Posterior vena cava (tissue), 2 donors: Measurements from ENCODE around the gene FXYD7. TPM values are rescaled to one million over a fixed set of nuclear protein-coding genes. Genes with fewer than 3 reads are reported as not detected.
"Not testable (repeated sequence)": the region's sequence is repeated elsewhere in the genome, so short reads cannot be mapped to it uniquely, and the experiment has no call there.

Experiments
- DNase-seq: peaks from one replicate; pipeline ENCODE4 v3.0.0-alpha.2; 2020; ENCODE audit warnings: low spot score
- intact Hi-C, 2 donors: fragments of 100-400 bp; cut with DNase I; formaldehyde crosslinking; loops; one replicate each; pipeline versions ENCODE4 v1.14.1 to v1.14.2; 2022 to 2023
- total RNA-seq, 2 donors: library from RNA; stranded (reverse); fragmentation: NEBNext Ultra II Directional; extraction: Animal tissue kit (Norgen Biotek cat#: 25700); gene quantifications; one replicate each; pipeline ENCODE4 v1.2.1, GENCODE V29; 2021
- donor health status: DM: yes; HTN: yes; CAD: no.
- donor health status: DM: yes; HTN: yes; CAD: no.

Gene FXYD7
- total RNA-seq, 2 donors from 2014 or later: 0.43 TPM; not detected in 1

- DNase-seq: peak; percentile 97
- intact Hi-C loops: no loop called here
Measured at GRCh38 chr19:35124098-35125060, 18.7 kb upstream of the FXYD7 start.

DNA sequence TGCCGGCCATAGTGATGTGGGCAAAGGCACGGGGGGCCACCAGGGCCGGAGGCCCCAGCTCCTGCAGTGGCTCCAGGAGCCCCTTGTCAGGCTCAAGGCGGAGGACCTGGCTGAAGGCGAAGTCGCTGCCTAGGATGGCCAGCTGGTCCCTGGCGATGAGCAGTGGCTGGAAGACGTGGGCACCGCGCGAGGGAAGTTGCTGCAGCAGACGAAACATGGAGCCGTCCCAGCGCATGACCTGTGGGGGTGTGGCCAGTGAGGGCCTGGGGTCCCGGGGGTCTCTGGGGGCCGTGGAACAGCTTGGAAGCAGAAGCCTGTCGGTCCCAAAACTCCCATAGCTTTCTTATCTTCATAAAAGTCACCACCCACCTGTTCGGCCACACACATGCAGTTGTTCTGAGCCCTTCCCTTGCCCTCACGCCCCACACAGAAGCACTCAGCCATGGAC lies 17.8 kb upstream of the FXYD7 start:
- intact Hi-C loops: no loop called here
- DNase-seq: no peak

GRCh38 chr19:35125749-35126623 lies 17.1 kb upstream of the FXYD7 start:
- intact Hi-C loops: no loop called here
- no peak for DNase-seq

DNA sequence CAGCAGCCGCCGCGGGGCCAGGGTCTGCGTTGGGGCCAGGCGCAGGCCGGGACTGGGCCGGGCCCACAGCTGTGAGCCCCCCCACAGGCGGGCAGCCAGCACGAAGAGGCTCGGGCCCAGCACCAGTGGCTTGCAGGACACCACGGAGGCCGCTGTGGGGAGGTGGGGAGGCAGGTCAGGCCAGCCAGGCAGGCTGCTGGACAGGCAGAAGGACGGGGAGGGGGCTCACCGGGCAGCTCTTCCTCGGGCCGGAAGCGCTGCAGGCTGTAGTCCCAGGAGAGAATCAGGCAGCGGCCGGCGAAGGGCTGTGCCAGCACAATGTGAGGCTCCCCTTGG lies 16.5 kb upstream of the FXYD7 start:
- intact Hi-C loops: no loop called here
- DNase-seq: no peak

DNA sequence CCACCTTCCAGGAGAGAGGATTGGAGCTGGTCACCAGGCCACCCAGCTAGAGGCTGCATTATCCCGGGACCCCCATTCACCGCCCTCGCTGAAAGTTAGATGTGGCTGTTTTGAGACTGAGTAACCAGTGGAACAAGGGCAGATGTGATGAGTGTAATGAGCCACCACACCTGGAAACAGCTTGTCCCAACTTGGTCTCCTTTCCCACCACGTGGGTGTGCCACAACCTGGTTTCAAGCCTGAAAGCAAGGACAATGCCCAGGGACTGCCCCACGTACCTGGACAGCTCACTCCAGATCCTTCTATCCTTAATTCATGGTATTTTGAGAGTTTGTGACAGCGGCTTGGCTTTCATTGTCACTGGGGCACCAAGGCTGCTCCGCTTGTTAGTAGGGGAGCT lies 15.2 kb upstream of the FXYD7 start:
- DNase-seq: no peak
- intact Hi-C loops: no loop called here

DNA sequence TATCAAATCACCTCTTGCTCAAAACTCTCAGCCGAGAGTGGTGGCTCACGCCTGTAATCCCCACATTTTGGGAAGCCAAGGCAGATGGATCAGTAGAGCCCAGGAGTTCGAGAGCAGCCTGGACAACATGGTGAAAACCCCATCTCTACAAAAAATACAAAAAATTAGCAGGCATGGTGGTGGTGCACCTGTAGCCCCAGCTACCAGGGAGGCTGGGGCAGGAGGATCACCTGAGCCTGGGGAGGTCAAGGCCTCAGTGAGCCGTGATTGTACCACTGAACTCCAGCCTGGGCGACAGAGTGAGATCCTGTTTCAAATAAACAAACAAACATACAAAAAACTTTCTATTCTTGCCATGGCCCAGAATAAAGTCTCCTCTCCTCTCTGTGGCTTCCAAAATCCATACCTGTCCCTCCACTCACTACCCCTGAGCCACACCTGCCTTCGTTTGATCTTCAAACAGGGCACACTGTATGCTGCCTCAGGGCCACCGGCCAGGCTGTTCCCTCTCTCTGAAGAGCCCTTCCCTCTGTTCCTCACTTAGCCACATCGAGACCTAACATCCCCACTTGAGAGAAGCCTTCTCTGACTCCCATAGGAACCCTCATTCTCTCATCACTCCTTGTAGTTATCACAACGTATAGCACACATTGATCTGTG lies 14.5 kb upstream of the FXYD7 start:
- intact Hi-C loops: no loop called here
- DNase-seq: no peak

DNA sequence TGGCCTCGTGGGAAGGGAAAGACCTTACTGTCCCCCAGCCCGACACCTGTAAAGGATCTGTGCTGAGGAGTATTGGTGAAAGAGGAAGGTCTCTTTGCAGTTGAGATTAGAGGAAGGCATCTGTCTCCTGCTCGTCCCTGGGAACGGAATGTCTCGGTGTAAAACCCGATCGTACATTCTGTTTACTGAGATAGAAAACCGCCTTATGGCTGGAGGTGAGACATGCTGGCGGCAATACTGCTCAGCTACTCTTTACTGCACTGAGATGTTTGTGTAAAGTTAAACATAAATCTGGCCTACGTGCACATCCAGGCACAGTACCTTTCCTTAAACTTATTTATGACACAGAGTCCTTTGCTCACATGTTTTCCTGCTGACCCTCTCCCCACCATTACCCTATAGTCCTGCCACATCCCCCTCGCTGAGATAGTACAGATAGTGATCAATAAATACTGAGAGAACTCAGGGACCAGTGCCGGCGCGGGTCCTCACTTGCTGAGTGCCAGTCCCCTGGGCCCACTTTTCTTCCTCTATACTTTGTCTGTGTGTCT lies 13.3 kb upstream of the FXYD7 start:
- DNase-seq, intact Hi-C loops: not testable (repeated sequence)

DNA sequence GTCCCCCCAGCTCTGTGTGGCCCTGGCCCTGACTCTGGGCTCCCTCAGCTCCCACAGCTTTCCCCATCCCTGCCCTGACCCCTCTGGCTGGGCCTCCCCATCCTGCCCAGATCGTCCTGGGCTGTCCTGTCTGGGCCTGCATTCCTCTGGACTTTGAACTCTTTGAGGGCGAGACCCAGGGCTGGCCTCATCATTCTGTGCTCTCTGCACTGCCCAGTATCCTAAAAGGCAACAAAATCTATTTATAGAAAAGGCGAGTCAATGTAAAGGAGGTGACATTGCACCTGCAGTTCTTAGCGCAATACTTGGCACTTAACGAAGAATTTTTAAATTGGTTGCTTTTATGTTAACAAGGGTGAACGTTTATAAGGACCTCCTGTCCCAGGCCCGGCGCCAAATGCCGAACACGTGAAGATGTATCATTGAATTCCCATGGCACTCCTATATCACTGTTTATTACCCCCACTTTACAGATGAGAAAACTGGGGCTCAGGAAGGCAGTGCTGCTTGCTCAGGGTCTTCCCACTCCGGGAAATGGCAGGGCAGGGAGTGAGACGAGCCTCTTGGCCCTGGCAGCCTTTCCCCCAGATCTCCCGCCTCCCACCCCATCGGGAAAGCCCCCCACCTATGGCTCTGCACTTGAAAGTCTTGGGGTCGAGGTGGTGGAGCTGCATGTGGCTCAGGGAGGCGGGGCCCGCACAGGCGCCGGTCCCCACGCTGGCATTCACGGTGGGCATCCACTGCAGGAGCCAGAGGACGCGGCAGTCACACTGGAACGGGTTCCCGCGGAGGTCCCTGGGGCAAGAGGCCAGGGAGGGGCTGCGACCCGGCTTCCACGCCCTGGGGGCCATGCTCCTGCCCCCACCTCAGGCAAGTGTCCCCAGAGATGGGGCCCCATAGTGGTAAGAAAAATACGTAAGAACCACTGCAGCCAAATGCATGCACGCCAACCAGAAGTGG lies 12.0 kb upstream of the FXYD7 start:
- no peak for DNase-seq
- intact Hi-C loops: no loop called here

- no peak for DNase-seq
- intact Hi-C loops: no loop called here
Measured at GRCh38 chr19:35132254-35132653, 10.8 kb upstream of the FXYD7 start.

- no peak for DNase-seq
- intact Hi-C loops: no loop called here
Measured at GRCh38 chr19:35133826-35134225, 9.2 kb upstream of the FXYD7 start.

GRCh38 chr19:35134601-35135242 lies 8.3 kb upstream of the FXYD7 start, which contains the start of gene LGI4:
Gene LGI4, minus strand, starts transcription at chr19:35135059. Its CDS starts 379 bp downstream, at chr19:35134680.
- intact Hi-C loops: no loop called here
- DNase-seq: no peak

GRCh38 chr19:35135389-35135909 lies 7.6 kb upstream of the FXYD7 start:
- peak; percentile 91 for DNase-seq
- intact Hi-C loops: no loop called here

DNA sequence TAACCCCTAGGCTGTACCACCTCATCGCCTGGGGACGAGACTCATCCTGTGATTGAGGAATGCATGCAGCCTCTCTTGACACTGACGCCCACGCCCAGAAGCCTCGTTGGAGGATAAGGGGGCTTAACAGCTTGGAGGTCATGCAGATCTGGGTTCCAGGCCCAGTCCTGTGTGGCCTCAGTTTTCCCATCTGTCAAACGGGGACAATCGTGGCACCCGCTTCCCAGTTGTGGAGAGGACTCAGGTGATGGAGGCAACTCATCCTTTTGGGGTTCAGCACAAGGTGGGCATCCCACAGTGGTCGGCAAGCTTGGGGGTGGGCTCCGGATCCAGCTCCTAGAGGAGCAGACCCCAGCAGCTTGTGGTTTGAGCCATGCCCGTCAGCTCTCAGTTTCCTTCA lies 6.8 kb upstream of the FXYD7 start:
- intact Hi-C loops: no loop called here
- no peak for DNase-seq

- intact Hi-C loops: no loop called here
- no peak for DNase-seq
Measured at GRCh38 chr19:35136977-35137702, 5.9 kb upstream of the FXYD7 start.

DNA sequence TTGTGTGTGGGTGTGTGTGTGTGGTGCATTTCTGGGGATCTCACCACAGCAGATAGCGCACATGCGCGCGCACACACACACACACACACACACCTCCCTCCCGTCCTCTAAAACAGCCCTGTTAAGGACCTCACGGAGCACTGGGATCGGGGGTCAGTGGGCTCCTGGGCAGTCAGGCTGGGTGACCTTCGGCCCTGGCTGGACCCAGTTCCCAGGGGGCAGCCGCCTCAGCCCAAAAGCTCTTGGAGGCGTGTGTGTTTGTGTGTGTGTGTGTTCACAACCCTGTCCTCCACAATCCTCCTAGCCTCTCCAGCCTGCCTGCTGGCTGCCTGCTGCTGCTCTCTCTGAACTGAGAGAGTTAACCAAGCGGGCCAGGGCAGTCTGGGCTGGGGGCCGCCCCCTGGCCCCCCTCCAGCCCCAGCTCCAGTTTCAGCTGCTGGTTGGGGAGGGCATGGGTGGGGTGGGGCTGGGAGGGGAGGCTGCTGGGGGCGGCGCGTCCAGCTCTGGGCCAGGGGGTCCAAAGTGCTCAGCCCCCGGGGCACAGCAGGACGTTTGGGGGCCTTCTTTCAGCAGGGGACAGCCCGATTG lies 4.7 kb upstream of the FXYD7 start, which contains the start of gene FXYD1:
Gene FXYD1 (plus strand): TSS at position 520 of the 588 bp plus-strand sequence. CDS start 1,256 bp downstream, outside the sequence.
- intact Hi-C loops: no loop called here
- DNase-seq: peak; percentile 87
